Measurements from ENCODE around the gene CEBPA. TPM values are rescaled to one million over a fixed set of nuclear protein-coding genes. Genes with fewer than 3 reads are reported as not detected.

The CEBPA gene
- total and polyA plus RNA-seq, 2 donors (not counting 1 experiment from before 2014, with no cell fraction given): 1.7 to 2.6 TPM

GRCh38 chr19:33282036-33282671, 20.2 kb downstream of the CEBPA start:
- peaks cover 5% of the 10 kb centered on the region for H3K4me1 Mint-ChIP-seq
- Histone ChIP-seq H3K9ac (ENCODE audit: low read length) (no peak overlapping the region), H2AFZ (ENCODE audit: insufficient read depth, low read depth, low read length, poor library complexity, severe bottlenecking) (no peak overlapping the region), H3K36me3 (replicated peaks in 1 of 2; ENCODE audit: control extremely low read depth in 1 of 2, control insufficient read depth in 1 of 2, extremely low read depth in 1 of 2, insufficient read depth in 2 of 2, low read length in 1 of 2) (no peaks in the 10 kb centered on the region), H3K79me2 (ENCODE audit: control insufficient read depth, insufficient read depth, low read length) (no peaks in the 10 kb centered on the region), H3K27ac (ENCODE audit: low read length in 2 of 2) (no peak overlapping the region), H3K9me3 (ENCODE audit: control extremely low read depth in 1 of 3, control insufficient read depth in 2 of 3, insufficient read depth in 1 of 3, low read length in 2 of 3) (peaks cover 0 to 8% (median 0%) of the 10 kb centered on the region in 3 donors), H3K27me3 (replicated peaks in 1 of 4; ENCODE audit: control extremely low read depth in 1 of 4, control insufficient read depth in 3 of 4, insufficient read depth in 4 of 4, low read length in 3 of 4) (peaks cover 0 to 2% (median under 1%) of the 10 kb centered on the region in 4 experiments), H3K4me1 (ENCODE audit: control insufficient read depth in 2 of 2, insufficient read depth in 2 of 2, low read length in 2 of 2) (no peaks in the 10 kb centered on the region), H4K20me1 (ENCODE audit: control insufficient read depth, insufficient read depth, low read length, poor library complexity, severe bottlenecking) (no peaks in the 10 kb centered on the region), H3K4me3 (ENCODE audit: control extremely low read depth in 1 of 5, extremely low read depth in 1 of 5, insufficient read depth in 1 of 5, low read depth in 2 of 5, low read length in 4 of 5) (no peak overlapping the region), H3K4me2 (replicated peaks; ENCODE audit: low read depth, low read length, poor library complexity, severe bottlenecking) (no peak overlapping the region)
- POLR2A ChIA-PET: no interaction called here
- no peaks in the 10 kb centered on the region for H3K9me3 Mint-ChIP-seq (ENCODE audit: insufficient read depth)
- H3K27ac Mint-ChIP-seq: no peak overlapping the region
- H3K4me3 Mint-ChIP-seq: no peak overlapping the region
- 79% methylated on average over 4 of the region's 14 CpGs for WGBS (ENCODE audit: insufficient coverage)
- DNase-seq: no peak
- peaks cover 19% of the 10 kb centered on the region for H3K27me3 Mint-ChIP-seq
- ATAC-seq (ENCODE audit: low read depth): no peak
- TF ChIP-seq EZH2 (IDR thresholded peaks at IDR 0.05; ENCODE audit: borderline replicate concordance, insufficient read depth, low read depth, low read length, poor library complexity, severe bottlenecking) (no peak), CTCF (IDR thresholded peaks at IDR 0.05) (no peak)
- CTCF ChIA-PET: no interaction called here
- intact Hi-C loops (cut with micrococcal nuclease): no loop called here

- no peak overlapping the region for H3K4me2 ChIP-seq (replicated peaks; ENCODE audit: low read depth, low read length, poor library complexity, severe bottlenecking)
- ATAC-seq (ENCODE audit: low read depth): no peak
- DNase-seq: no peak
These were observed 20.9 kb downstream of the CEBPA start for GRCh38 chr19:33281296-33281926.

More at GRCh38 chr19:33281296-33281926, 20.9 kb downstream of the CEBPA start:
- Histone ChIP-seq H3K27me3 (replicated peaks in 1 of 4; ENCODE audit: control extremely low read depth in 1 of 4, control insufficient read depth in 3 of 4, insufficient read depth in 4 of 4, low read length in 3 of 4) (peaks cover 0 to 2% (median 0%) of the 10 kb centered on the region in 4 experiments), H3K4me3 (ENCODE audit: control extremely low read depth in 1 of 5, extremely low read depth in 1 of 5, insufficient read depth in 1 of 5, low read depth in 2 of 5, low read length in 4 of 5) (no peak overlapping the region), H4K20me1 (ENCODE audit: control insufficient read depth, insufficient read depth, low read length, poor library complexity, severe bottlenecking) (no peaks in the 10 kb centered on the region), H3K9ac (ENCODE audit: low read length) (no peak overlapping the region), H3K36me3 (replicated peaks in 1 of 2; ENCODE audit: control extremely low read depth in 1 of 2, control insufficient read depth in 1 of 2, extremely low read depth in 1 of 2, insufficient read depth in 2 of 2, low read length in 1 of 2) (no peaks in the 10 kb centered on the region), H2AFZ (ENCODE audit: insufficient read depth, low read depth, low read length, poor library complexity, severe bottlenecking) (no peak overlapping the region), H3K4me1 (ENCODE audit: control insufficient read depth in 2 of 2, insufficient read depth in 2 of 2, low read length in 2 of 2) (no peaks in the 10 kb centered on the region), H3K9me3 (ENCODE audit: control extremely low read depth in 1 of 3, control insufficient read depth in 2 of 3, insufficient read depth in 1 of 3, low read length in 2 of 3) (peaks cover 0 to 2% (median 0%) of the 10 kb centered on the region in 3 donors), H3K79me2 (ENCODE audit: control insufficient read depth, insufficient read depth, low read length) (no peaks in the 10 kb centered on the region), H3K27ac (ENCODE audit: low read length in 2 of 2) (no peak overlapping the region)
- CTCF ChIA-PET: no interaction called here
- Mint-ChIP-seq H3K4me1 (peaks cover 5% of the 10 kb centered on the region), H3K27me3 (peaks cover 16% of the 10 kb centered on the region), H3K27ac (no peak overlapping the region), H3K9me3 (ENCODE audit: insufficient read depth) (no peaks in the 10 kb centered on the region), H3K4me3 (no peak overlapping the region)
- intact Hi-C loops (cut with micrococcal nuclease): no loop called here
- TF ChIP-seq CTCF (IDR thresholded peaks at IDR 0.05): no peak
- TF ChIP-seq EZH2 (IDR thresholded peaks at IDR 0.05; ENCODE audit: borderline replicate concordance, insufficient read depth, low read depth, low read length, poor library complexity, severe bottlenecking): no peak
- POLR2A ChIA-PET: no interaction called here
- 90% methylated on average over 22 of the region's 22 CpGs for WGBS (ENCODE audit: insufficient coverage)

All from B cell (primary cell).